ENCODE measurements around the gene HRAS.

GRCh38 chr11:536841-537621 lies 1.7 kb upstream of the HRAS start, which contains the start of gene LRRC56:
- TF ChIP-seq CTCF (conservative IDR thresholded peaks at IDR 0.05) (no peak), EZH2 (IDR thresholded peaks at IDR 0.05; ENCODE audit: low read depth) (no peak)
